Calu3 (cell line): ENCODE data around the gene TBXAS1. TPM values are rescaled to one million over a fixed set of nuclear protein-coding genes. Genes with fewer than 3 reads are reported as not detected.
"Not testable (repeated sequence)": the region's sequence is repeated elsewhere in the genome, so short reads cannot be mapped to it uniquely, and the experiment has no call there.

ENCODE experiments used
- BruUV-seq: library from RNA; stranded (reverse); fragments of 400-500 nt; replicated peaks from 2 replicates; lab custom pipeline; 2021; lab: Mats Ljungman, UMichigan
- CTCF ChIA-PET: fragments of 300-600 bp; sonication (Branson Sonifier 250); formaldehyde crosslinking; loops from one replicate; lab custom pipeline; 2022; ENCODE audit warnings: antibody characterized with exemption; lab: Charles Lee
- DNase-seq: peaks from one replicate; pipeline ENCODE4 v3.0.0; 2022
- H3K27ac Mint-ChIP-seq: one replicate; pipeline ENCODE4 v1.8.0; 2022; ENCODE audit warnings: mixed read lengths; ENCODE audit not compliant: unreplicated experiment
- H3K27me3 Mint-ChIP-seq: one replicate; pipeline ENCODE4 v1.8.0; 2022; ENCODE audit warnings: mixed read lengths; ENCODE audit not compliant: unreplicated experiment
- H3K36me3 Mint-ChIP-seq: one replicate; pipeline ENCODE4 v1.8.0; 2022; ENCODE audit warnings: mild to moderate bottlenecking, moderate library complexity, mixed read lengths; ENCODE audit not compliant: insufficient read depth, unreplicated experiment
- H3K4me1 Mint-ChIP-seq: one replicate; pipeline ENCODE4 v1.8.0; 2022; ENCODE audit warnings: mild to moderate bottlenecking, low read depth, mixed read lengths; ENCODE audit not compliant: unreplicated experiment
- H3K4me3 Mint-ChIP-seq: one replicate; pipeline ENCODE4 v1.8.0; 2022; ENCODE audit warnings: mild to moderate bottlenecking, low read depth, moderate library complexity, mixed read lengths; ENCODE audit not compliant: unreplicated experiment
- H3K9me3 Mint-ChIP-seq: one replicate; pipeline ENCODE4 v1.8.0; 2022; ENCODE audit warnings: low read depth, mixed read lengths; ENCODE audit not compliant: unreplicated experiment
- intact Hi-C: fragments of 100-400 bp; cut with micrococcal nuclease; formaldehyde crosslinking; loops from one replicate; pipeline ENCODE4 v1.10.0; 2022; ENCODE audit not compliant: unreplicated experiment
- total RNA-seq: library from RNA; stranded (reverse); gene quantifications from 2 replicates; pipeline ENCODE4 v1.2.3, GENCODE V29; 2022
- TF ChIP-seq, protein P1 (sequence below): fragments of 200-600 bp; IDR thresholded peaks from one replicate; pipeline ENCODE4 v1.8.0; 2022; ENCODE audit warnings: antibody characterized with exemption; ENCODE audit not compliant: unreplicated experiment

The TBXAS1 gene
- total RNA-seq, 1 experiment from 2014 or later: 33.0 TPM

DNA sequence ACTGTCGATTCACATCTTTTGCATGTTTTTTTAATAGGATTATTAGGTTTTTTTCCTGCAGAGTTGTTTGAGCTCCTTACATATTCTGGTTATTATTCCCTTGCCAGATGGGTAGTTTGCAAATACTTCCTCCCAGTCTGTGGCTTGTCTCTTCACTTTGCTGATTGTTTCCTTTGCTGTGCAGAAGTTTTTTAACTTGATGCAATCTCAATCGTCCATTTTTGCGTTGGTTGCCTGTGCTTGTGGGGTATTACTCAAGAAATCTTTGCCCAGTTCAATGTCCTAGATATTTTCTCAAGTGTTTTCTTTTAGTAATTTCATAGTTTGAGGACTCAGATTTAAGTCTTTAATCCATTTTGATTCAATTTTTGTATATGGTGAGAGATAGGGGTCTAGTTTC is 95.4 kb downstream of the TBXAS1 start:
- Mint-ChIP-seq H3K36me3 (no peaks in the 10 kb centered on the region), H3K27me3 (no peaks in the 10 kb centered on the region), H3K9me3 (no peaks in the 10 kb centered on the region), H3K4me3 (no peak overlapping the region), H3K27ac (no peak overlapping the region), H3K4me1 (peaks cover 3% of the 10 kb centered on the region)
- CTCF ChIA-PET: interaction anchor here (0.7 kb wide), 1 partner anchor 8 kb away, joined by 4 read pairs; no protein-coding TSS in a partner anchor
- TF ChIP-seq, protein P1, sequence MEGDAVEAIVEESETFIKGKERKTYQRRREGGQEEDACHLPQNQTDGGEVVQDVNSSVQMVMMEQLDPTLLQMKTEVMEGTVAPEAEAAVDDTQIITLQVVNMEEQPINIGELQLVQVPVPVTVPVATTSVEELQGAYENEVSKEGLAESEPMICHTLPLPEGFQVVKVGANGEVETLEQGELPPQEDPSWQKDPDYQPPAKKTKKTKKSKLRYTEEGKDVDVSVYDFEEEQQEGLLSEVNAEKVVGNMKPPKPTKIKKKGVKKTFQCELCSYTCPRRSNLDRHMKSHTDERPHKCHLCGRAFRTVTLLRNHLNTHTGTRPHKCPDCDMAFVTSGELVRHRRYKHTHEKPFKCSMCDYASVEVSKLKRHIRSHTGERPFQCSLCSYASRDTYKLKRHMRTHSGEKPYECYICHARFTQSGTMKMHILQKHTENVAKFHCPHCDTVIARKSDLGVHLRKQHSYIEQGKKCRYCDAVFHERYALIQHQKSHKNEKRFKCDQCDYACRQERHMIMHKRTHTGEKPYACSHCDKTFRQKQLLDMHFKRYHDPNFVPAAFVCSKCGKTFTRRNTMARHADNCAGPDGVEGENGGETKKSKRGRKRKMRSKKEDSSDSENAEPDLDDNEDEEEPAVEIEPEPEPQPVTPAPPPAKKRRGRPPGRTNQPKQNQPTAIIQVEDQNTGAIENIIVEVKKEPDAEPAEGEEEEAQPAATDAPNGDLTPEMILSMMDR: no peak
- DNase-seq: no peak
- intact Hi-C loops: no loop called here
- BruUV-seq: no TSS peak

DNA sequence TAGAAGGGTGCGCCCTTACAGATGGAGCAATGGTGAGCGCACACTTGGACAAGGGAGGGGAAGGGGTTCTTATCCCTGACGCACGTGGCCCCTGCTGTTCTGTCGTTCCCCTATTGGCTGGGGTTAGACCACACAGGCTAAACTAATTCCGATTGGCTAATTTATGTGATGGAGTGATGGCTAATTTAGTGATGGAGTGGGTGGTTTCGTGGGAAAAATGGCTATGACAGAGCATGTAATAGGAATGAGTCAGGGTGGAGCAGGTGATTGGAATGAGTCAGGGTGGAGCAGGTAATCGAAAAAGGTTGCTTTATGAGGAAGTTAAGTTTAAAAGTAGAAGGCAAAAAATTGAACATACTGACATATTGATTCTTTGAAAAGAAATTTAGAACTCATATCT is 100.2 kb downstream of the TBXAS1 start:
- intact Hi-C loops, DNase-seq, BruUV-seq, H3K27ac Mint-ChIP-seq, H3K9me3 Mint-ChIP-seq, H3K4me3 Mint-ChIP-seq, CTCF ChIA-PET, H3K36me3 Mint-ChIP-seq, H3K27me3 Mint-ChIP-seq: not testable (repeated sequence)
- H3K4me1 Mint-ChIP-seq: peaks cover 13% of the 10 kb centered on the region

DNA sequence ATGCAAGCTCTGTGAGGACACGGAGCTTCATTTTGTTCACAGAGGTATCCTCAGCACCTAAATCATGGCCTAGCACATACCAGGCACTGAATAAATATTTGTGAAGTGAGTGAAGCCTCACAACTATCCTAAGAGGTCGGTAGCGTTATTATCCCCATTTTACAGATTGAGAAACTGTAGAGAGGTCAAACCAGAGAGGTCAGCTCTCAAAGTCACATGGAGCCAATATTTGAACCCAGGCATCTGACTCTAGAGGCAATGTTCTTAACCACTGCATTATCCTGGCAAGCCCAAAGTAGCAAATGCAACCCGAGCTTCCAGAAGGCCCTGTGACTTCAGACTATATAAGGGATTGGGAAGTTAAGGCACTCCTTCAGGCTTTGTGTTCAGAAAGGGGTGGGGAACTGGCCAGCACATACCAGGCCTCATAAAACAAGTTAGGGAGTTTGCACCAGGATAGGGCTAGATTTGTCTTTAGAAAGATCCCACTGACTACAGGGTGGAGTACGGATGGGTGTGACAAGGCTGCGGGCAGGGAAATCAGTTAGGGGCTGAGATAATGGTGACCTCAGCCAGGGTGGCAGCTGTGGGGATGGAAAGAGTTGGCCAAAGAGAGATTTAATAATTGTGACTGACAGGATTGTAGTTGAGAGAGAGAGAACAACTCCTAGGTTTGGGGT is 101.4 kb downstream of the TBXAS1 start:
- BruUV-seq: no TSS peak
- no peak for DNase-seq
- Mint-ChIP-seq H3K9me3 (no peaks in the 10 kb centered on the region), H3K4me3 (no peak overlapping the region), H3K27ac (no peak overlapping the region), H3K27me3 (no peaks in the 10 kb centered on the region), H3K4me1 (peaks cover 13% of the 10 kb centered on the region), H3K36me3 (no peaks in the 10 kb centered on the region)
- intact Hi-C loops: no loop called here
- TF ChIP-seq, protein P1: no peak
- CTCF ChIA-PET: no interaction called here

DNA sequence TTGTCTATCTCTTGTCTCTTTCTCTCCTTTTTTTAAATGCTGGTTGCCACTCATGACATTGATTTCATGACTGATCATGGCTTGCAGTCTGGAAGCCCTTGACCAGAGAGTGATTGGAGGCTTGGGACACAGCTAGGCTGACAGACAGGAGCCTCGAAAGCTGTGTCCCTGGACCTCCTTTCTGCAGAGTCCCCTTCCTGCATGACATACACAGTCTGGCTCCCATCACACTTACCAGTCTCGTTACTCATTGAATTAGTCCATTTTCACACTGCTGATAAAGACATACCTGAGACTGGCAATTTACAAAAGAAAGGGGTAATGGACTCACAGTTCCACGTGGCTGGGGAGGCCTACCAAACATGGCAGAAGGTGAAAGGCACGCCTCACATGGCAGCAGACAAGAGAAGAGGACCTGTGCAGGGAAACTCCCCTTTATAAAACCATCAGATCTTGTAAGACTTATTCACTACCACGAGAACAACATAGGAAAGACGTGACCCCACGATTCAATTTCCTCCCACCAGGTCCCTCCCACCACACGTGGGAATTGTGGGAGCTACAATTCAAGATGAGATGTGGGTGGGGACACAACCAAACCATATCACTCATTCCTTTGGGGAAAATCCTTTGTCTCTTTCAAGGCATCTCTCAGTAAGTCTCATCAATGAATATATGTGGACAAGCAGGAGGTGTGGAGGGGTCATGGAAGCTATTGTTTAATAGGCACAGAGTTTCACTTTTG is 102.3 kb downstream of the TBXAS1 start:
- no TSS peak for BruUV-seq
- CTCF ChIA-PET: no interaction called here
- Mint-ChIP-seq H3K4me1 (peaks cover 13% of the 10 kb centered on the region), H3K27ac (no peak overlapping the region), H3K36me3 (no peaks in the 10 kb centered on the region), H3K27me3 (no peaks in the 10 kb centered on the region), H3K4me3 (no peak overlapping the region), H3K9me3 (no peaks in the 10 kb centered on the region)
- TF ChIP-seq, protein P1: no peak
- DNase-seq: no peak
- intact Hi-C loops: no loop called here

DNA sequence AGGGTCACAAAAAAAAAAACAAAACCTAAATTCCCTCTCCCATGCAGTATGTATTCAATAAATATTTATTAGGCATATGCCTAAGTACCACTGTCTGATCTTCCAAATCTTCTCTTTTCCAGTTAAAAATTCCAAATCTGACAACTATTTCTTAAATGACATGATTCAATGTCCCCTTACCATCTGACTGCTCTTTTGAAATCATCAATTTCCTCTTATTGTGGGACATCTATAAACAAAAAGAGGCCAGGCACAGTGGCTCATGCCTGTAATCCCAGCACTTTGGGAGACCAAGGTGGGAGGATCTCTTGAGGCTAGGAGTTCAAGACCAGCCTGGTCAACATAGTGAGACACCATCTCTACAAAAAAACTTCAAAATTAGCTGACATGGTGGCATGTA is 103.5 kb downstream of the TBXAS1 start:
- CTCF ChIA-PET: no interaction called here
- Mint-ChIP-seq H3K9me3 (no peaks in the 10 kb centered on the region), H3K4me1 (peaks cover 13% of the 10 kb centered on the region), H3K27me3 (no peaks in the 10 kb centered on the region), H3K36me3 (no peaks in the 10 kb centered on the region), H3K4me3 (no peak overlapping the region), H3K27ac (no peak overlapping the region)
- TF ChIP-seq, protein P1: no peak
- DNase-seq: no peak
- intact Hi-C loops: no loop called here
- no TSS peak for BruUV-seq
